DND-41 (cell line): ENCODE data around the gene ARL6IP1.
A peak's percentile ranks its signal among the peaks of the same experiment; 100 is the strongest.

Source experiments
- ATAC-seq: fragments of 200-7000 bp; cut with Tn5 transposase; 3 replicates; pipeline ENCODE4 v1.9.1; 2021; ENCODE audit warnings: low read depth; ENCODE audit not compliant: insufficient read depth
- DNase-seq: peaks from one replicate; pipeline ENCODE4 v3.0.0-alpha.2; 2020
- H2AFZ ChIP-seq: 2 replicates; pipeline ENCODE4 v1.6.0; 2012; ENCODE audit warnings: low read depth, low read length
- H3K27ac ChIP-seq: 2 replicates; pipeline ENCODE4 v1.5.1; 2012; ENCODE audit warnings: low read length, inconsistent platforms
- H3K27me3 ChIP-seq: fragments of 200-600 bp; sonication (generic); 2 replicates; pipeline ENCODE4 v1.6.0; 2012; ENCODE audit warnings: low read length, mild to moderate bottlenecking, inconsistent platforms; ENCODE audit not compliant: insufficient read depth, poor library complexity
- H3K36me3 ChIP-seq: 2 replicates; pipeline ENCODE4 v1.5.1; 2012; ENCODE audit warnings: low read length, inconsistent platforms; ENCODE audit not compliant: insufficient read depth
- H3K4me1 ChIP-seq: 2 replicates; pipeline ENCODE4 v1.5.1; 2012; ENCODE audit warnings: mild to moderate bottlenecking, low read length; ENCODE audit not compliant: insufficient read depth
- H3K4me2 ChIP-seq: 2 replicates; pipeline ENCODE4 v1.6.0; 2012; ENCODE audit warnings: mild to moderate bottlenecking, moderate library complexity, low read length, inconsistent platforms; ENCODE audit not compliant: insufficient read depth
- H3K4me3 ChIP-seq, 2 experiments: fragments of 200-600 bp in 1 of 2; shearing (Covaris generic) in 1 of 2; 2 replicates each; pipeline ENCODE4 v1.5.1; 2012 to 2016; ENCODE audit warnings: inconsistent platforms in 2 of 2, low read length in 2 of 2, mild to moderate bottlenecking in 2 of 2, low read depth in 1 of 2, moderate library complexity in 1 of 2
- H3K79me2 ChIP-seq: 2 replicates; pipeline ENCODE4 v1.6.0; 2012; ENCODE audit warnings: low read length, inconsistent platforms; ENCODE audit not compliant: insufficient read depth
- H3K9ac ChIP-seq: 2 replicates; pipeline ENCODE4 v1.6.0; 2012; ENCODE audit warnings: low read depth, mild to moderate bottlenecking, inconsistent platforms, low read length, moderate library complexity
- H3K9me3 ChIP-seq: 2 replicates; pipeline ENCODE4 v1.5.1; 2012; ENCODE audit warnings: low read length, moderate library complexity, mild to moderate bottlenecking, inconsistent platforms; ENCODE audit not compliant: insufficient read depth, severe bottlenecking
- H4K20me1 ChIP-seq: 2 replicates; pipeline ENCODE4 v1.6.0; 2012; ENCODE audit warnings: low read length; ENCODE audit not compliant: insufficient read depth
- CTCF ChIP-seq: IDR thresholded peaks from 2 replicates; pipeline ENCODE4 v1.5.1; 2012; ENCODE audit warnings: borderline replicate concordance, low read length, moderate library complexity, mild to moderate bottlenecking; ENCODE audit not compliant: poor library complexity, severe bottlenecking; ENCODE audit errors: extremely low read depth
- EZH2 ChIP-seq: IDR thresholded peaks from 3 replicates; pipeline ENCODE4 v1.6.1; 2012; ENCODE audit warnings: borderline replicate concordance, low read depth, mild to moderate bottlenecking, moderate library complexity, low read length, inconsistent platforms; ENCODE audit not compliant: severe bottlenecking

Gene ARL6IP1

GRCh38 chr16:18800775-18801144 lies 589 bp downstream of the ARL6IP1 start:
- Histone ChIP-seq H3K27me3 (no peaks in the 10 kb centered on the region), H4K20me1 (peaks cover 23% of the 10 kb centered on the region), H3K9me3 (no peaks in the 10 kb centered on the region), H2AFZ (peak overlapping the region; percentile 87), H3K27ac (peak overlapping the region; percentile 97), H3K9ac (peak overlapping the region; percentile 99), H3K4me3 (peak overlapping the region; percentile 94), H3K79me2 (peaks cover 71% of the 10 kb centered on the region), H3K4me2 (peak overlapping the region; percentile 92), H3K4me1 (peaks cover 62% of the 10 kb centered on the region), H3K36me3 (peaks cover 41% of the 10 kb centered on the region)
- ATAC-seq (no peak), DNase-seq (no peak)
- TF ChIP-seq EZH2, result no peak
- TF ChIP-seq CTCF, result no peak

- Histone ChIP-seq H3K9me3 (no peaks in the 10 kb centered on the region), H3K4me2 (peak overlapping the region; percentile 92), H3K9ac (peak overlapping the region; percentile 99), H3K27ac (peak overlapping the region; percentile 97), H3K4me1 (peaks cover 62% of the 10 kb centered on the region), H3K27me3 (no peaks in the 10 kb centered on the region), H3K36me3 (peaks cover 46% of the 10 kb centered on the region), H2AFZ (no peak overlapping the region), H4K20me1 (peaks cover 23% of the 10 kb centered on the region), H3K4me3 (peak overlapping the region; percentile 94), H3K79me2 (peaks cover 75% of the 10 kb centered on the region)
- ATAC-seq, result no peak
- no peak for DNase-seq
- TF ChIP-seq CTCF (no peak), EZH2 (no peak)
Measured at GRCh38 chr16:18800293-18800692, 1.1 kb downstream of the ARL6IP1 start.

GRCh38 chr16:18799500-18799899 lies 1.8 kb downstream of the ARL6IP1 start:
- Histone ChIP-seq H3K79me2 (peaks cover 82% of the 10 kb centered on the region), H3K27me3 (no peaks in the 10 kb centered on the region), H3K9me3 (no peaks in the 10 kb centered on the region), H2AFZ (no peak overlapping the region), H3K9ac (peak overlapping the region; percentile 99), H4K20me1 (peaks cover 23% of the 10 kb centered on the region), H3K36me3 (peaks cover 53% of the 10 kb centered on the region), H3K4me2 (peak overlapping the region; percentile 92), H3K27ac (peak overlapping the region; percentile 97), H3K4me1 (peaks cover 59% of the 10 kb centered on the region), H3K4me3 (peak overlapping the region; percentile 94; a peak in 3 of 4 replicates)
- TF ChIP-seq CTCF (no peak), EZH2 (no peak)
- ATAC-seq, result no peak
- DNase-seq, result no peak

- ATAC-seq (no peak), DNase-seq (no peak)
- Histone ChIP-seq H3K4me3 (no peak overlapping the region), H2AFZ (no peak overlapping the region), H4K20me1 (peaks cover 23% of the 10 kb centered on the region), H3K27me3 (no peaks in the 10 kb centered on the region), H3K27ac (no peak overlapping the region), H3K36me3 (peaks cover 68% of the 10 kb centered on the region), H3K9me3 (no peaks in the 10 kb centered on the region), H3K9ac (no peak overlapping the region), H3K79me2 (peaks cover 80% of the 10 kb centered on the region), H3K4me1 (peaks cover 42% of the 10 kb centered on the region), H3K4me2 (peak overlapping the region; percentile 92; the same call in 1 of the 2 replicates)
- TF ChIP-seq EZH2, result no peak
- no peak for TF ChIP-seq CTCF
Measured at GRCh38 chr16:18797746-18798145, 3.6 kb downstream of the ARL6IP1 start.
